Measurements from ENCODE around the gene GJC2. TPM values are rescaled to one million over a fixed set of nuclear protein-coding genes. Genes with fewer than 3 reads are reported as not detected.

GJC2 gene
- total and polyA plus RNA-seq, 2 donors (not counting 3 experiments of a cell fraction or from before 2014, with no cell fraction given) = 0.58 to 1.2 TPM

DNA sequence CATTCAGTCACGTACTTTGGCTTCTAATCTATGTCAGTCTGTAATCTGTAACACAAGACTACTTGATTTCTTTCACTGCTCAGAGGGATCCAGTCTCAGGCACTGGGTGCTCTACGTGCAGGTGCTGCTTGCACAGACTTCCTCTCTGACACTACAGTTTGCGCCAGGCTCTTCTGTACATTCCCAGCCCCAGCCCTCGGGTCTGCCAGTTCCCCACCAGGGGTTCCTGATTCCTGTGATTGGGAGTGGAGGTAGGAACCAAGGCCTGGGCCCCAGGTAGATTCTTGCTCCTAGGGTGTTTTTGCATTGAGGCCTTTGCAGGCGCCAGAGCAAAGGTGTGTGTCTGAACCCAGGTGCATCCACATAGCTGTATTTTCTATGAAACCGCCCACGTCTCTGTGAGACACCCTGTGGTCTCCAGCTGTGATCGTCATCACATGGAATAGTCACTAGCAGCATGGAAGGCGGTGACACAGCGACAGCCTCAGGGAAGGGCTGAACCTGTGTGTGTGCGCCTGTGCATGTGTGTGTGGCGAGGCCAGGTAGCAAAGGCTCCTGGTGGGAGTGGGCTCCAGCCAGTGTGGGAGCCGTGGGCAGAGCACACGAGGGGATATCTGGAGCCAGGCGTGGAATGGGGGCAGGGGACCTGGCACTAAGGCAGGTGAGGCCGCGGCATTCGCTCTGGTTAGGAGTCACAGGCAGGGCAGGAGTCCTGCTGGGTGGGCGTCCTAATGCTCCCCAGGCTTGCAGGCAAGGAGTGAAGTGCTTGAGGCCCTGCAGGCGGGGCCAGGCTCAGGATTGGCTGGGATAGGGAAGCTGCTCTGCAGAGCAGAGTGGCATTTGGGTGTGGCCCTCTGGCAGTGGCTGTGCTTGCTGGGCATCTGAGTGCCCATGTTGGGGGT is 5.2 kb downstream of the GJC2 start:
- H3K9ac ChIP-seq (replicated peaks; ENCODE audit: extremely low read depth, insufficient read depth, low read length) = no peak overlapping the region
- TF ChIP-seq JUN (IDR thresholded peaks at IDR 0.05; ENCODE audit: borderline replicate concordance, insufficient read depth, insufficient read length, low read depth) (no peak), POLR2AphosphoS5 (IDR thresholded peaks at IDR 0.05; ENCODE audit: insufficient read depth, low read depth, low read length) (no peak), MYC (IDR thresholded peaks at IDR 0.05; ENCODE audit: low read depth, low read length) (no peak), FOS (IDR thresholded peaks at IDR 0.05; ENCODE audit: borderline replicate concordance, insufficient read depth, low read length) (no peak), GATA2 (IDR thresholded peaks at IDR 0.05; ENCODE audit: insufficient read depth, insufficient read length, low read depth, low read length) (no peak)
- TF ChIP-seq, protein P1, sequence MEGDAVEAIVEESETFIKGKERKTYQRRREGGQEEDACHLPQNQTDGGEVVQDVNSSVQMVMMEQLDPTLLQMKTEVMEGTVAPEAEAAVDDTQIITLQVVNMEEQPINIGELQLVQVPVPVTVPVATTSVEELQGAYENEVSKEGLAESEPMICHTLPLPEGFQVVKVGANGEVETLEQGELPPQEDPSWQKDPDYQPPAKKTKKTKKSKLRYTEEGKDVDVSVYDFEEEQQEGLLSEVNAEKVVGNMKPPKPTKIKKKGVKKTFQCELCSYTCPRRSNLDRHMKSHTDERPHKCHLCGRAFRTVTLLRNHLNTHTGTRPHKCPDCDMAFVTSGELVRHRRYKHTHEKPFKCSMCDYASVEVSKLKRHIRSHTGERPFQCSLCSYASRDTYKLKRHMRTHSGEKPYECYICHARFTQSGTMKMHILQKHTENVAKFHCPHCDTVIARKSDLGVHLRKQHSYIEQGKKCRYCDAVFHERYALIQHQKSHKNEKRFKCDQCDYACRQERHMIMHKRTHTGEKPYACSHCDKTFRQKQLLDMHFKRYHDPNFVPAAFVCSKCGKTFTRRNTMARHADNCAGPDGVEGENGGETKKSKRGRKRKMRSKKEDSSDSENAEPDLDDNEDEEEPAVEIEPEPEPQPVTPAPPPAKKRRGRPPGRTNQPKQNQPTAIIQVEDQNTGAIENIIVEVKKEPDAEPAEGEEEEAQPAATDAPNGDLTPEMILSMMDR (IDR thresholded peaks at IDR 0.05; ENCODE audit: extremely low read depth in 1 of 2, insufficient read depth in 1 of 2, low read depth in 1 of 2, low read length in 2 of 2) = no peak
- dilution Hi-C loops (cut with MboI; ENCODE audit: extremely low pct_ligation_motif_present, low sequenced_read_pairs) (no loop called here), intact Hi-C loops (cut with micrococcal nuclease) (no loop called here)
- no TSS peak for BruUV-seq (replicated peaks)
- no peaks in the 10 kb centered on the region for H4K20me1 ChIP-seq (replicated peaks; ENCODE audit: control insufficient read depth, extremely low read depth, insufficient read depth, low read length)
- ChIA-PET POLR2A (no interaction called here), CTCF (interaction anchor here (1.0 to 3.3 kb wide), 2 partner anchors 10 to 24 kb away, joined by 3 to 10 read pairs; partner anchors contain the start of gene IBA57)
- no peaks in the 10 kb centered on the region for H3K79me2 ChIP-seq (ENCODE audit: control insufficient read depth, insufficient read depth, low read length)
- no peaks in the 10 kb centered on the region for H3K27me3 ChIP-seq (ENCODE audit: control insufficient read depth in 2 of 2, insufficient read depth in 2 of 2, low read length in 2 of 2)
- H3K9me1 ChIP-seq (replicated peaks; ENCODE audit: control insufficient read depth, extremely low read depth, insufficient read depth, low read length) = no peaks in the 10 kb centered on the region
- FAIRE-seq (no peak), DNase-seq (ENCODE audit: low read depth, low spot score) (no peak)
- no peak overlapping the region for H2AFZ ChIP-seq (ENCODE audit: low read depth, low read length)
- no peaks in the 10 kb centered on the region for H3K36me3 ChIP-seq (ENCODE audit: control insufficient read depth in 2 of 2, extremely low read depth in 1 of 2, insufficient read depth in 2 of 2, low read length in 2 of 2)
- H3K27ac ChIP-seq (ENCODE audit: insufficient read depth, low read depth, low read length) = no peak overlapping the region
- no peaks in the 10 kb centered on the region for H3K9me3 ChIP-seq (replicated peaks; ENCODE audit: control insufficient read depth, insufficient read depth, low read length)
- H3K4me3 ChIP-seq (replicated peaks in 1 of 3; ENCODE audit: insufficient read depth in 1 of 3, low read depth in 1 of 3, low read length in 3 of 3) = no peak overlapping the region
- H3K4me1 ChIP-seq (ENCODE audit: control insufficient read depth, extremely low read depth, insufficient read depth, low read length) = no peaks in the 10 kb centered on the region
- no peak overlapping the region for H3K4me2 ChIP-seq (ENCODE audit: insufficient read depth, low read length)

Measured in endothelial cell of umbilical vein (primary cell).